HepG2 (cell line): ENCODE measurements around the gene CTSS. TPM values are rescaled to one million over a fixed set of nuclear protein-coding genes. Genes with fewer than 3 reads are reported as not detected.

ENCODE experiments used
- NR0B2 ChIP-seq: sonication (generic); formaldehyde crosslinking; IDR thresholded peaks from 2 replicates; pipeline ENCODE4 v1.4.0; 2020; ENCODE audit warnings: mild to moderate bottlenecking, missing genetic modification reagents
- ZBTB25 ChIP-seq: IDR thresholded peaks from 2 replicates; pipeline ENCODE4 v1.6.1; 2018; ENCODE audit warnings: missing genetic modification reagents
- ZNF333 ChIP-seq: sonication (generic); formaldehyde crosslinking; IDR thresholded peaks from 2 replicates; pipeline ENCODE4 v1.4.0; 2020; ENCODE audit warnings: mild to moderate bottlenecking, missing genetic modification reagents, borderline replicate concordance
- ZNF468 ChIP-seq: sonication (generic); formaldehyde crosslinking; IDR thresholded peaks from 2 replicates; pipeline ENCODE4 v1.8.0; 2022; ENCODE audit warnings: mild to moderate bottlenecking, moderate library complexity, missing genetic modification reagents
- polyA plus RNA-seq, 8 experiments: library from polyadenylated mRNA; depleted of rRNA in 3 of 8; stranded (reverse) in 7 of 8; unstranded in 1 of 8; fragments of >200 nt; fragmentation: Illumina TruSeq in 4 of 8; extraction: Trizol in 4 of 8; gene quantifications; 2 replicates each; pipeline versions ENCODE4 v1.2.1 to v1.2.3, GENCODE V29; 2011 to 2016; ENCODE audit warnings: low read depth in 4 of 8, missing spikeins in 1 of 8, mixed read lengths in 1 of 8; ENCODE audit not compliant: insufficient read depth in 1 of 8
- small RNA-seq, 3 experiments: library from RNA; depleted of rRNA; stranded (forward); fragments of <200 nt; gene quantifications; one replicate each; pipeline ENCODE3, GENCODE V24; 2012; ENCODE audit warnings: low read depth in 2 of 3, low replicate concordance in 1 of 3; ENCODE audit not compliant: insufficient read length in 3 of 3, insufficient read depth in 2 of 3
- total RNA-seq, 5 experiments: library from RNA; depleted of rRNA; stranded (reverse); fragments of >200 nt; fragmentation: Illumina TruSeq; extraction: Trizol; gene quantifications; 2 replicates each; pipeline ENCODE4 v1.2.3, GENCODE V29; 2016; ENCODE audit warnings: low read depth in 1 of 5

Gene CTSS
- total and polyA plus RNA-seq, 2 of the 13 experiments (the other 11 are each of a cell fraction or from before 2014, with no cell fraction given) = 0.33 to 1.0 TPM

GRCh38 chr1:150683914-150684313 lies 81.7 kb downstream of the CTSS start (continued):
- TF ChIP-seq NR0B2 (CRISPR knock-in tag) = no peak
- TF ChIP-seq ZNF333 (CRISPR knock-in tag) = no peak
- TF ChIP-seq ZNF468 (CRISPR knock-in tag) = no peak
- no peak for TF ChIP-seq ZBTB25 (CRISPR knock-in tag)

Small RNAs within 50 kb of the gene (small RNA-seq; reads per million reads assigned to genes)
- 0 reads per million in 3 experiments for gene RNU6-1042P
- 0.10 to 1.9 (median 0.98) reads per million in 3 experiments for gene RNU6-1309P

Other genes with a start within 250 kb of the CTSS start
- gene ADAMTSL4, start 216.4 kb downstream of the CTSS start, total RNA-seq (2016; rRNA removed; fragmentation: Illumina TruSeq; extraction: Trizol) = 1.9 and 3.9 TPM in 2 replicates
- 15.1 and 16.4 TPM in 2 replicates for gene ADAMTSL4, start 216.4 kb downstream of the CTSS start, polyA plus RNA-seq (2011; rRNA removed)
- 113 and 125 TPM in 2 replicates for gene MCL1, start 186.2 kb downstream of the CTSS start, total RNA-seq (2016; rRNA removed; fragmentation: Illumina TruSeq; extraction: Trizol)
- gene MCL1, start 186.2 kb downstream of the CTSS start, polyA plus RNA-seq (2011; rRNA removed) = 69.5 and 70.6 TPM in 2 replicates
- 111 and 137 TPM in 2 replicates for gene ENSA, start 136.2 kb downstream of the CTSS start, total RNA-seq (2016; rRNA removed; fragmentation: Illumina TruSeq; extraction: Trizol)
- gene ENSA, start 136.2 kb downstream of the CTSS start, polyA plus RNA-seq (2011; rRNA removed) = 54.5 and 55.1 TPM in 2 replicates
- gene GOLPH3L, start 68.6 kb downstream of the CTSS start, total RNA-seq (2016; rRNA removed; fragmentation: Illumina TruSeq; extraction: Trizol) = 12.8 and 19.3 TPM in 2 replicates
- 6.6 and 8.2 TPM in 2 replicates for gene GOLPH3L, start 68.6 kb downstream of the CTSS start, polyA plus RNA-seq (2011; rRNA removed)
- gene HORMAD1, start 44.9 kb downstream of the CTSS start, total RNA-seq (2016; rRNA removed; fragmentation: Illumina TruSeq; extraction: Trizol) = not detected in 2 replicates
- gene HORMAD1, start 44.9 kb downstream of the CTSS start, polyA plus RNA-seq (2011; rRNA removed) = not detected in 2 replicates
- 0.62 and 1.4 TPM in 2 replicates for gene CTSK, start 42.5 kb upstream of the CTSS start, total RNA-seq (2016; rRNA removed; fragmentation: Illumina TruSeq; extraction: Trizol)
- 6.2 and 6.3 TPM in 2 replicates for gene CTSK, start 42.5 kb upstream of the CTSS start, polyA plus RNA-seq (2011; rRNA removed)
- gene ARNT, start 110.8 kb upstream of the CTSS start, total RNA-seq (2016; rRNA removed; fragmentation: Illumina TruSeq; extraction: Trizol) = 17.6 and 17.8 TPM in 2 replicates
- gene ARNT, start 110.8 kb upstream of the CTSS start, polyA plus RNA-seq (2011; rRNA removed) = 24.1 and 25.9 TPM in 2 replicates
- gene CTXND2, start 121.4 kb upstream of the CTSS start, total RNA-seq (2016; rRNA removed; fragmentation: Illumina TruSeq; extraction: Trizol) = not detected in 2 replicates
- gene CTXND2, start 121.4 kb upstream of the CTSS start, polyA plus RNA-seq (2011; rRNA removed) = not detected in 2 replicates
- 31.0 and 34.6 TPM in 2 replicates for gene SETDB1, start 160.6 kb upstream of the CTSS start, total RNA-seq (2016; rRNA removed; fragmentation: Illumina TruSeq; extraction: Trizol)
- 30.1 and 33.1 TPM in 2 replicates for gene SETDB1, start 160.6 kb upstream of the CTSS start, polyA plus RNA-seq (2011; rRNA removed)
- 188 and 298 TPM in 2 replicates for gene CERS2, start 209.1 kb upstream of the CTSS start, total RNA-seq (2016; rRNA removed; fragmentation: Illumina TruSeq; extraction: Trizol)
- 269 and 315 TPM in 2 replicates for gene CERS2, start 209.1 kb upstream of the CTSS start, polyA plus RNA-seq (2011; rRNA removed)
- gene ANXA9, start 216.5 kb upstream of the CTSS start, total RNA-seq (2016; rRNA removed; fragmentation: Illumina TruSeq; extraction: Trizol) = 23.9 and 29.9 TPM in 2 replicates
- 13.3 and 14.3 TPM in 2 replicates for gene ANXA9, start 216.5 kb upstream of the CTSS start, polyA plus RNA-seq (2011; rRNA removed)
- 9.2 and 11.1 TPM in 2 replicates for gene MINDY1, start 241.1 kb upstream of the CTSS start, total RNA-seq (2016; rRNA removed; fragmentation: Illumina TruSeq; extraction: Trizol)
- gene MINDY1, start 241.1 kb upstream of the CTSS start, polyA plus RNA-seq (2011; rRNA removed) = 15.0 and 18.0 TPM in 2 replicates
- gene PRUNE1, start 242.7 kb upstream of the CTSS start, total RNA-seq (2016; rRNA removed; fragmentation: Illumina TruSeq; extraction: Trizol) = 19.0 and 26.2 TPM in 2 replicates
- gene PRUNE1, start 242.7 kb upstream of the CTSS start, polyA plus RNA-seq (2011; rRNA removed) = 24.4 and 31.9 TPM in 2 replicates